ENCODE measurements around the gene CDK5R2. TPM values are rescaled to one million over a fixed set of nuclear protein-coding genes. Genes with fewer than 3 reads are reported as not detected.
A peak's percentile ranks its signal among the peaks of the same experiment; 100 is the strongest.

Gene CDK5R2
- total RNA-seq, 1 donor from 2014 or later: 1.9 TPM

GRCh38 chr2:218999881-219000568, 40.6 kb downstream of the CDK5R2 start:
- no peak overlapping the region for H3K27ac Mint-ChIP-seq (ENCODE audit: unreplicated experiment)
- H3K4me3 Mint-ChIP-seq: no peak overlapping the region
- no peaks in the 10 kb centered on the region for H3K4me1 Mint-ChIP-seq
- no peak for TF ChIP-seq CTCF (conservative IDR thresholded peaks at IDR 0.05)
- H3K36me3 Mint-ChIP-seq (ENCODE audit: low read depth): no peaks in the 10 kb centered on the region
- H3K9me3 Mint-ChIP-seq: no peaks in the 10 kb centered on the region
- DNase-seq (ENCODE audit: low read depth, low spot score): no peak
- peaks cover 98% of the 10 kb centered on the region for H3K27me3 Mint-ChIP-seq (ENCODE audit: low read depth)

GRCh38 chr2:219000569-219000960, 41.1 kb downstream of the CDK5R2 start:
- H3K27ac Mint-ChIP-seq (ENCODE audit: unreplicated experiment): no peak overlapping the region
- no peak for TF ChIP-seq CTCF (conservative IDR thresholded peaks at IDR 0.05)
- H3K4me1 Mint-ChIP-seq: no peaks in the 10 kb centered on the region
- DNase-seq (ENCODE audit: low read depth, low spot score): no peak
- no peak overlapping the region for H3K4me3 Mint-ChIP-seq
- H3K9me3 Mint-ChIP-seq: no peaks in the 10 kb centered on the region
- no peaks in the 10 kb centered on the region for H3K36me3 Mint-ChIP-seq (ENCODE audit: low read depth)
- H3K27me3 Mint-ChIP-seq (ENCODE audit: low read depth): peaks cover 98% of the 10 kb centered on the region

DNA sequence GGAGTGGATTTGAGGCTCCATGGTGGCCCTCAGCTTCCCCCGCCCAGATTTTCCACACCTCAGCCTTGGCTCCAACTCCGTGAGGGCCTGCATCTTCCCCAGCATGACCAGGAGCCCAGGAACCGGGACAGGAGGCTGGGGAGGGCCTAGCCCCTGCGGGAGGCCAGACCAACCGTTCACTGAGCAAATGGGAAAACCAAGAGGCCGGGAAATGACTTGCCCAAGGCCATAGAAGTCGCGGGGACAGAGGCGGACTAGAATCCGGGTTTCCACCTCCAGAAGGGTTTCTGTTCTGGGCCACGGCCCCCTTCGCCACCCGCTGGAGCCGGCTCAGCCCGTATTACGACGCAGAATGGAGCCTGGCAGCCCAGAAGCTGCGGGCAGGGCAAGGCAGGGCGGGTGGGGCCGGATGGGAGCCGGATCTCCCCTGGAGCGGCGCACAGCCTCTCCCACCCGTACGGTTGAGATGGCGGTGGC, 41.7 kb downstream of the CDK5R2 start:
- H3K4me1 Mint-ChIP-seq: no peaks in the 10 kb centered on the region
- no peak for DNase-seq (ENCODE audit: low read depth, low spot score)

GRCh38 chr2:219001577-219002394, 42.3 kb downstream of the CDK5R2 start:
- Mint-ChIP-seq H3K36me3 (ENCODE audit: low read depth) (no peaks in the 10 kb centered on the region), H3K9me3 (no peaks in the 10 kb centered on the region), H3K4me3 (no peak overlapping the region), H3K27me3 (ENCODE audit: low read depth) (peaks cover 98% of the 10 kb centered on the region), H3K4me1 (no peaks in the 10 kb centered on the region), H3K27ac (ENCODE audit: unreplicated experiment) (no peak overlapping the region)
- no peak for TF ChIP-seq CTCF (conservative IDR thresholded peaks at IDR 0.05)
- DNase-seq (ENCODE audit: low read depth, low spot score): no peak

More for the DNA sequence above, 41.7 kb downstream of the CDK5R2 start:
- Mint-ChIP-seq H3K9me3 (no peaks in the 10 kb centered on the region), H3K27ac (ENCODE audit: unreplicated experiment) (no peak overlapping the region), H3K27me3 (ENCODE audit: low read depth) (peaks cover 98% of the 10 kb centered on the region), H3K36me3 (ENCODE audit: low read depth) (no peaks in the 10 kb centered on the region), H3K4me3 (no peak overlapping the region)
- no peak for TF ChIP-seq CTCF (conservative IDR thresholded peaks at IDR 0.05)

DNA sequence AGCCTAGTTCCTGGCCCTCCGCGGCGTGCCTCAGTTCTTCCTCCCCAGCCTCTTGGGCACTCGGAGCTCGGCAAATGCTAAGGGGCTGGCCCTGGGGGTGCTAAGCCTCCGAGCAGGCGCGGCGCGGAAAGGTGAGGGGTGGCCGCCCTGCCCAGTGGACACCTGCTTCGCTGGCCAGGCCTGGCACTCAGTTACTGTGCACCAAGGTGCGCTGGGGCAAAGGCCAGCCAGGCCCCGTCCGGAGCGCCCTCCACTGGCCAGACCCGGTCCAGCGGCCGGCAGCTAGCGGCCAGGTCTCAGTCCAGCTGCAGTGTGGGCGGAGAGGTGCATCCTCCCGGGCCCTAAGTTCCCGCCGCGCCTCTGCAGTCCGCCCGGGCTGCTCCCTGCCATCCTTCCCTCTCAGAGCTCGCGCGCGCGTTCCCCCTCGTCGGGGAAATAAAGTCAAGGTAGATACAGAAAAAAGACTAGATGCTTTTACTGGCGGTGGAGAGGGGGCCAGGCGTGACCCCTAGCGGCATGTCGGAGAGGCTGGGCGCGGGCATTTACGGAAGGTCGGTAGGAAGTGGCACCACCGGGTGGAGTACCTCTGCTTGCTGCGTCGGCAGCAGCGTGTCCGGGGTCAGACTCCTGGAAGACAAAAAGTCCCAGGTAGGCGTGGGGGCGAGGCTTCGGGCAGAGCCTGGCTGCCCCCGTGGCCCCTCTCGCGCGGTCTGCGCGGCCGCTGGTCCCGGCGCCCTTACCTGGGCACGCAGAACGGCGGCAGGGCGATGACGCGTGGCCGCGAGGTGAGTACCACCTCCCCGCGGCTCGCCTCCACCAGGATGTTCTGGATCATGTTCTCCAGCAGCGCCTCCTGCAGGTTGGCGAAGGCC, 43.2 kb downstream of the CDK5R2 start:
- Mint-ChIP-seq H3K27ac (ENCODE audit: unreplicated experiment) (no peak overlapping the region), H3K9me3 (no peaks in the 10 kb centered on the region), H3K4me1 (no peaks in the 10 kb centered on the region), H3K36me3 (ENCODE audit: low read depth) (no peaks in the 10 kb centered on the region), H3K4me3 (no peak overlapping the region), H3K27me3 (ENCODE audit: low read depth) (peaks cover 98% of the 10 kb centered on the region)
- peak; percentile 53 for DNase-seq (ENCODE audit: low read depth, low spot score)
- TF ChIP-seq CTCF (conservative IDR thresholded peaks at IDR 0.05): peak; percentile 65

Measured in neural crest cell (in vitro differentiated cells).